Measurements from ENCODE around the gene PGRMC2.

Gene PGRMC2

DNA sequence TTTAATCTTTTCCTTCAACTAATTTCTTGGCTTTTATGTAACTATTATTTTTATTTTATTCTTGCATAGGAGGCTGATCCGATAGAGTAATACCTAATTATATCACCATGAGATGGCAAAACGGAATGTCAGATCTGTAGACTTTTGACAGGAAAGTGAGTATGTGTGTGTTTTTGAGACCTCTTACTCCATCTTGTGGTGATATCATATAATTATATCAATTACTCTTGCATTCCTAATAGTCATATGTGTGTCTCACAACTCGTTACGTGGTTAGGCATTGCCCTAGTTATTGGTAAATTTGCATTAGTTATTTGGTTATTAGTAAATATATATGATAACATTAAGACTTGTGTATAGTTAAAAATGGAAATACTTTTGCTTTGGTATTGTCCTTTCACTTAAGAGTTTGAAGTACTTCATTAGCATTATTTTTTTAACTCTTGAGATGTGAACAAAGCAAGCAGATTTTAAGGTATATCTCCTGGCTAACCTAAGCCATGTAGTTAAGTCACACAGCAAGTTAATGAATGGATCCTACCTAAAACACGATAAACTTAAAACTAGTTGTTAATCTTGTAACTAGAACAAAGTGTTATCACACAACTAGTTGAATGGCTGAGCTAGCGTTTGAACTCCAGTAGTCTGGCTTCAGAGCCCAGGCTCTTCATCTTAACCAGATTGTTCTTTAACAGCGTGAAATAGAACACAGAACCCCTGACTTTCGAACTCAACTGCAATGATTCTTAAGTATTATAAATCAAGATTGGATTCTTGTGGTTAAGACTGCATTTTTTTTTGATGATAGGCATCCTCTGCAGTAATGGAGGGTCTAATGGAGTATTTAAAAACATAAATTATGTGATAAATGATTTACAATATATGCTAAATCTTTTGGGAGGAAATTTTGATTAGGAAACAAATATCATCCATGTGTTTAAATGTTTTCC, 67.1 kb downstream of the PGRMC2 start:
- DNase-seq (ENCODE audit: low read depth in 2 of 2): no peak

Data from stimulated activated CD4-positive, alpha-beta T cell treated with anti-CD3 and anti-CD28 coated beads, Interleukin-4, amount 100 ng/mL, for 48 hours (primary cell).